Measurements from ENCODE around the gene OTUB2. TPM values are rescaled to one million over a fixed set of nuclear protein-coding genes. Genes with fewer than 3 reads are reported as not detected.

Gene OTUB2
- total and polyA plus RNA-seq, 2 of the 8 experiments (the other 6 are each of a cell fraction or from before 2014, with no cell fraction given) = 2.2 to 4.2 TPM

DNA sequence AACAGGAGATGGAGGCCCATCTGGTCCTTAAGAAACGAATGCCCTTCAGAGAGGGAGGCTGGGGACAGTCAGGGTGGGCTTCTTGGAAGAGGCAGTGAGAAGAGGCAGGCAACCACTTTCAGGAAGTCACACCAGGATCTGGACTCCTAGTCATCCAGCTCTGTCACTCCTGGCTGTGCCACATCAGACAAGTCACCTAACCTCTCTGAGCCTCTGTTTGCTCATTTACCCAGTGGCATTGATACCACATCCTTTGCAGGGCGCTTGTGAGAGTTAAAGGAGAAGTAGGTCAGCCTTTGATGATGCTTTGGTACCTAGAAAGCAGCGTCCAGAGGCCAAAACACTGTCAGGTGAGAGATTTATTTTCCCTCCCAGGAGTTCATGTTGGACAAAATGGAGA lies 17.9 kb upstream of the OTUB2 start (continued):
- TF ChIP-seq, protein P1, sequence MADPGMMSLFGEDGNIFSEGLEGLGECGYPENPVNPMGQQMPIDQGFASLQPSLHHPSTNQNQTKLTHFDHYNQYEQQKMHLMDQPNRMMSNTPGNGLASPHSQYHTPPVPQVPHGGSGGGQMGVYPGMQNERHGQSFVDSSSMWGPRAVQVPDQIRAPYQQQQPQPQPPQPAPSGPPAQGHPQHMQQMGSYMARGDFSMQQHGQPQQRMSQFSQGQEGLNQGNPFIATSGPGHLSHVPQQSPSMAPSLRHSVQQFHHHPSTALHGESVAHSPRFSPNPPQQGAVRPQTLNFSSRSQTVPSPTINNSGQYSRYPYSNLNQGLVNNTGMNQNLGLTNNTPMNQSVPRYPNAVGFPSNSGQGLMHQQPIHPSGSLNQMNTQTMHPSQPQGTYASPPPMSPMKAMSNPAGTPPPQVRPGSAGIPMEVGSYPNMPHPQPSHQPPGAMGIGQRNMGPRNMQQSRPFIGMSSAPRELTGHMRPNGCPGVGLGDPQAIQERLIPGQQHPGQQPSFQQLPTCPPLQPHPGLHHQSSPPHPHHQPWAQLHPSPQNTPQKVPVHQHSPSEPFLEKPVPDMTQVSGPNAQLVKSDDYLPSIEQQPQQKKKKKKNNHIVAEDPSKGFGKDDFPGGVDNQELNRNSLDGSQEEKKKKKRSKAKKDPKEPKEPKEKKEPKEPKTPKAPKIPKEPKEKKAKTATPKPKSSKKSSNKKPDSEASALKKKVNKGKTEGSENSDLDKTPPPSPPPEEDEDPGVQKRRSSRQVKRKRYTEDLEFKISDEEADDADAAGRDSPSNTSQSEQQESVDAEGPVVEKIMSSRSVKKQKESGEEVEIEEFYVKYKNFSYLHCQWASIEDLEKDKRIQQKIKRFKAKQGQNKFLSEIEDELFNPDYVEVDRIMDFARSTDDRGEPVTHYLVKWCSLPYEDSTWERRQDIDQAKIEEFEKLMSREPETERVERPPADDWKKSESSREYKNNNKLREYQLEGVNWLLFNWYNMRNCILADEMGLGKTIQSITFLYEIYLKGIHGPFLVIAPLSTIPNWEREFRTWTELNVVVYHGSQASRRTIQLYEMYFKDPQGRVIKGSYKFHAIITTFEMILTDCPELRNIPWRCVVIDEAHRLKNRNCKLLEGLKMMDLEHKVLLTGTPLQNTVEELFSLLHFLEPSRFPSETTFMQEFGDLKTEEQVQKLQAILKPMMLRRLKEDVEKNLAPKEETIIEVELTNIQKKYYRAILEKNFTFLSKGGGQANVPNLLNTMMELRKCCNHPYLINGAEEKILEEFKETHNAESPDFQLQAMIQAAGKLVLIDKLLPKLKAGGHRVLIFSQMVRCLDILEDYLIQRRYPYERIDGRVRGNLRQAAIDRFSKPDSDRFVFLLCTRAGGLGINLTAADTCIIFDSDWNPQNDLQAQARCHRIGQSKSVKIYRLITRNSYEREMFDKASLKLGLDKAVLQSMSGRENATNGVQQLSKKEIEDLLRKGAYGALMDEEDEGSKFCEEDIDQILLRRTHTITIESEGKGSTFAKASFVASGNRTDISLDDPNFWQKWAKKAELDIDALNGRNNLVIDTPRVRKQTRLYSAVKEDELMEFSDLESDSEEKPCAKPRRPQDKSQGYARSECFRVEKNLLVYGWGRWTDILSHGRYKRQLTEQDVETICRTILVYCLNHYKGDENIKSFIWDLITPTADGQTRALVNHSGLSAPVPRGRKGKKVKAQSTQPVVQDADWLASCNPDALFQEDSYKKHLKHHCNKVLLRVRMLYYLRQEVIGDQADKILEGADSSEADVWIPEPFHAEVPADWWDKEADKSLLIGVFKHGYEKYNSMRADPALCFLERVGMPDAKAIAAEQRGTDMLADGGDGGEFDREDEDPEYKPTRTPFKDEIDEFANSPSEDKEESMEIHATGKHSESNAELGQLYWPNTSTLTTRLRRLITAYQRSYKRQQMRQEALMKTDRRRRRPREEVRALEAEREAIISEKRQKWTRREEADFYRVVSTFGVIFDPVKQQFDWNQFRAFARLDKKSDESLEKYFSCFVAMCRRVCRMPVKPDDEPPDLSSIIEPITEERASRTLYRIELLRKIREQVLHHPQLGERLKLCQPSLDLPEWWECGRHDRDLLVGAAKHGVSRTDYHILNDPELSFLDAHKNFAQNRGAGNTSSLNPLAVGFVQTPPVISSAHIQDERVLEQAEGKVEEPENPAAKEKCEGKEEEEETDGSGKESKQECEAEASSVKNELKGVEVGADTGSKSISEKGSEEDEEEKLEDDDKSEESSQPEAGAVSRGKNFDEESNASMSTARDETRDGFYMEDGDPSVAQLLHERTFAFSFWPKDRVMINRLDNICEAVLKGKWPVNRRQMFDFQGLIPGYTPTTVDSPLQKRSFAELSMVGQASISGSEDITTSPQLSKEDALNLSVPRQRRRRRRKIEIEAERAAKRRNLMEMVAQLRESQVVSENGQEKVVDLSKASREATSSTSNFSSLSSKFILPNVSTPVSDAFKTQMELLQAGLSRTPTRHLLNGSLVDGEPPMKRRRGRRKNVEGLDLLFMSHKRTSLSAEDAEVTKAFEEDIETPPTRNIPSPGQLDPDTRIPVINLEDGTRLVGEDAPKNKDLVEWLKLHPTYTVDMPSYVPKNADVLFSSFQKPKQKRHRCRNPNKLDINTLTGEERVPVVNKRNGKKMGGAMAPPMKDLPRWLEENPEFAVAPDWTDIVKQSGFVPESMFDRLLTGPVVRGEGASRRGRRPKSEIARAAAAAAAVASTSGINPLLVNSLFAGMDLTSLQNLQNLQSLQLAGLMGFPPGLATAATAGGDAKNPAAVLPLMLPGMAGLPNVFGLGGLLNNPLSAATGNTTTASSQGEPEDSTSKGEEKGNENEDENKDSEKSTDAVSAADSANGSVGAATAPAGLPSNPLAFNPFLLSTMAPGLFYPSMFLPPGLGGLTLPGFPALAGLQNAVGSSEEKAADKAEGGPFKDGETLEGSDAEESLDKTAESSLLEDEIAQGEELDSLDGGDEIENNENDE (IDR thresholded peaks at IDR 0.05; ENCODE audit: insufficient replicate concordance, low read length) = no peak
- TF ChIP-seq HDAC6 (IDR thresholded peaks at IDR 0.05; ENCODE audit: low read depth, low read length) = no peak
- TF ChIP-seq, protein P2, sequence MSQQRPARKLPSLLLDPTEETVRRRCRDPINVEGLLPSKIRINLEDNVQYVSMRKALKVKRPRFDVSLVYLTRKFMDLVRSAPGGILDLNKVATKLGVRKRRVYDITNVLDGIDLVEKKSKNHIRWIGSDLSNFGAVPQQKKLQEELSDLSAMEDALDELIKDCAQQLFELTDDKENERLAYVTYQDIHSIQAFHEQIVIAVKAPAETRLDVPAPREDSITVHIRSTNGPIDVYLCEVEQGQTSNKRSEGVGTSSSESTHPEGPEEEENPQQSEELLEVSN (IDR thresholded peaks at IDR 0.05) = no peak
- TF ChIP-seq POLR2A (IDR thresholded peaks at IDR 0.05; ENCODE audit: control extremely low read depth in 1 of 2, low read depth in 2 of 2, low read length in 2 of 2) = no peak
- TF ChIP-seq SIX5 (IDR thresholded peaks at IDR 0.05; ENCODE audit: low read depth, low read length) = no peak
- TF ChIP-seq GTF2F1 (IDR thresholded peaks at IDR 0.05; ENCODE audit: borderline replicate concordance, low read depth, low read length) = no peak
- TF ChIP-seq TAF1 (IDR thresholded peaks at IDR 0.05; ENCODE audit: low read depth, low read length) = no peak
- TF ChIP-seq SIRT6 (IDR thresholded peaks at IDR 0.05; ENCODE audit: low read length) = no peak

Measured in H1 (cell line).